Neural cell (in vitro differentiated cells): Measurements from ENCODE around the gene RYK.

Experiments used
- EP300 ChIP-seq: fragments of 450-650 bp; conservative IDR thresholded peaks from 2 replicates; pipeline ENCODE4 v1.6.1; 2014; ENCODE audit warnings: antibody characterized with exemption, mild to moderate bottlenecking, moderate library complexity; ENCODE audit not compliant: poor library complexity, severe bottlenecking
- EZH2 ChIP-seq: fragments of 200-600, 300-800 bp; shearing (Covaris generic), sonication (generic); IDR thresholded peaks from 2 replicates; pipeline ENCODE4 v1.6.1; 2014; ENCODE audit warnings: antibody characterized with exemption, low read length, borderline replicate concordance, mild to moderate bottlenecking; ENCODE audit not compliant: insufficient read depth, poor library complexity, severe bottlenecking
- MXI1 ChIP-seq: fragments of 450-650 bp; conservative IDR thresholded peaks from 2 replicates; pipeline ENCODE4 v1.6.1; 2014; ENCODE audit warnings: antibody characterized with exemption, mild to moderate bottlenecking; ENCODE audit not compliant: poor library complexity, severe bottlenecking
- POLR2AphosphoS5 ChIP-seq: IDR thresholded peaks from 2 replicates; pipeline ENCODE4 v1.6.1; 2012
- RAD21 ChIP-seq: fragments of 450-650 bp; conservative IDR thresholded peaks from 2 replicates; pipeline ENCODE4 v1.6.1; 2014; ENCODE audit warnings: antibody characterized with exemption, mild to moderate bottlenecking, moderate library complexity
- SMC3 ChIP-seq: fragments of 450-650 bp; conservative IDR thresholded peaks from 2 replicates; pipeline ENCODE4 v1.6.1; 2014; ENCODE audit warnings: antibody characterized with exemption, mild to moderate bottlenecking, moderate library complexity; ENCODE audit not compliant: poor library complexity
- TAF1 ChIP-seq: IDR thresholded peaks from 2 replicates; pipeline ENCODE4 v1.6.1; 2012; ENCODE audit warnings: low read depth
- TF ChIP-seq, protein P1 (sequence below): fragments of 450-650 bp; IDR thresholded peaks from 2 replicates; pipeline ENCODE4 v1.5.1; 2014; ENCODE audit warnings: antibody characterized with exemption, mild to moderate bottlenecking, moderate library complexity; ENCODE audit not compliant: poor library complexity, severe bottlenecking

GRCh38 chr3:134114726-134115125 is 135.9 kb downstream of the RYK start:
- TF ChIP-seq RAD21 (no peak), SMC3 (no peak), EZH2 (no peak), EP300 (no peak), TAF1 (no peak), MXI1 (no peak), POLR2AphosphoS5 (no peak)
- TF ChIP-seq, protein P1, sequence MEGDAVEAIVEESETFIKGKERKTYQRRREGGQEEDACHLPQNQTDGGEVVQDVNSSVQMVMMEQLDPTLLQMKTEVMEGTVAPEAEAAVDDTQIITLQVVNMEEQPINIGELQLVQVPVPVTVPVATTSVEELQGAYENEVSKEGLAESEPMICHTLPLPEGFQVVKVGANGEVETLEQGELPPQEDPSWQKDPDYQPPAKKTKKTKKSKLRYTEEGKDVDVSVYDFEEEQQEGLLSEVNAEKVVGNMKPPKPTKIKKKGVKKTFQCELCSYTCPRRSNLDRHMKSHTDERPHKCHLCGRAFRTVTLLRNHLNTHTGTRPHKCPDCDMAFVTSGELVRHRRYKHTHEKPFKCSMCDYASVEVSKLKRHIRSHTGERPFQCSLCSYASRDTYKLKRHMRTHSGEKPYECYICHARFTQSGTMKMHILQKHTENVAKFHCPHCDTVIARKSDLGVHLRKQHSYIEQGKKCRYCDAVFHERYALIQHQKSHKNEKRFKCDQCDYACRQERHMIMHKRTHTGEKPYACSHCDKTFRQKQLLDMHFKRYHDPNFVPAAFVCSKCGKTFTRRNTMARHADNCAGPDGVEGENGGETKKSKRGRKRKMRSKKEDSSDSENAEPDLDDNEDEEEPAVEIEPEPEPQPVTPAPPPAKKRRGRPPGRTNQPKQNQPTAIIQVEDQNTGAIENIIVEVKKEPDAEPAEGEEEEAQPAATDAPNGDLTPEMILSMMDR: no peak
